AML-193 (cell line): ENCODE data around the gene OLFML2A.

Experiments
- DNase-seq, 2 experiments: peaks; one replicate each; lab custom pipeline; 2025; lab: John Stamatoyannopoulos, UW

Gene OLFML2A

GRCh38 chr9:124797343-124798103, 20.6 kb downstream of the OLFML2A start:
- DNase-seq, result no peak

DNA sequence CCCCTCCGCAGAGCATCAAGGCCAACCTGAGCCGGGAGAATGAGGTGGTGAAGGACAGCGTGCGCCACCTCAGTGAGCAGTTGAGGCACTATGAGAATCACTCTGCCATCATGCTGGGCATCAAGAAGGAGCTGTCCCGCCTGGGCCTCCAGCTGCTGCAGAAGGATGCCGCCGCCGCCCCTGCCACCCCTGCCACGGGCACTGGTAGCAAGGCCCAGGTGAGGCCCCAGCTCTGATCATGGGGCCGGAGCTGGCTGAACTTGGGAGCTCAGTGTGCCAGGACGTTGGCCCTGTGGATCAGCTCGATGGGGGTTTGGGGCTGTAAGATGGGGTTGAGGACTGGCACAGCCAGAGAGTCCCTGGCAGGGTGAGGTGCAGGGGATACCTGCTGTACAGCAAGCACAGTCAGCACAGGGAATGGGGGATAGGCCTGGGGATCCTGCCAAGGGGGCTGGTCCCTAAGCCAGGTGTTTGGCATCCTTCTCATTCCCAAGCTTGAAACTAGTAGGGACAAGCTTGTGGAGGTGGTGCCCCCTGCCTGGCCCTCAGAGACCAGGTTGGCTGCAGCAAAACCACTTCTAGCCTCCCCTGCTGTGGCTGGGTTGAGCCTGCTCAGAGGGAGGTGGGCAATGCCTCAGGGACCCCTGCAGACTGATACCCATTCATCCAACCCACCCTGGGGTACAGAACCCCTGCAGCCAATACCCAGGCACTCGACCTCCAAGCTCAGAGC, 22.5 kb downstream of the OLFML2A start:
- DNase-seq, result no peak

DNA sequence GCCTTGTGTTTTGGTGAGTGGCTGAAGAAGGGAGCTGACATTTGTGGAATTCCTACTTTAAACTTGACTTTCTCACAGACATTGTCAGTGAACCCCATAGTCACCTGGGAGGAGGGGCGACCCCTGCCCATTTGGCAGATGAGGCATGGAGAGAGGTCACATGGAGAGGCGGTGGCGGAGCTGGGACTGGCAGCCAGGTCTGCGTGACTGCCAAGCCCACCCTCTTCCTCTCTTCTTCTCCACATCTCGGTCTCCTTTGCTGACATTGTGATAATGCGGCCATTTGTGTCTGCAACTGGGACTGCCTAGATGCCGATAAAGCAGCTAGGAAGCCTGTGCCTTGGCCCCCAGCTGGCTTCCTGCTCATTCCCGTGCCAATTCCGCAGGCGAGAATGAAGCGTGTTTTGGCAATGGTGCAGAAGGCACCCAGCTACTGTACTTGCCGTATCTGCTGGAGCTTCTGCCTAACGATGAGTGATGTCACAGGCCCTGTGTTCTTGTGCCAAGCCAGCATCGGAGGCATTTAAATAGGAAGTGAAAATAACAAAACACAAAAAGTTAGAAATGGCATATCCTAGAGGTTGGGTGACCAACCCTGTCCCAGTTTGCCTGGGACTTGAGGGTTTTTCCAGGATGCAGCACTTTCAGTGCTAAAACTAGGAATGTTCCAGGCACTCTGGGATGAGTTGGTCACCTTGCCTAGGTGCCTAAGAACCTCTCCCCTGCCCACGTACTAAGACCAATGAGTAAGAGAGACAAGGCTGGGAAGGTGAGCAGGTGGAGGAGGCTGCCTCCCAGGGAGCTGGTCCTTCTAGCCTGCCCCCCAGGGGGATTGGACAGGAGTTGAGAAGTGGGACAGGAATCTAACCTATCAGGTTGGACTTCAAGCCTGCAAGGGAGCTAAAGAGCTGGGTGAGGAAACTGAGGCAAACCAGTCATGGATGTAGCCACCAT, 23.6 kb downstream of the OLFML2A start:
- DNase-seq, result no peak

DNA sequence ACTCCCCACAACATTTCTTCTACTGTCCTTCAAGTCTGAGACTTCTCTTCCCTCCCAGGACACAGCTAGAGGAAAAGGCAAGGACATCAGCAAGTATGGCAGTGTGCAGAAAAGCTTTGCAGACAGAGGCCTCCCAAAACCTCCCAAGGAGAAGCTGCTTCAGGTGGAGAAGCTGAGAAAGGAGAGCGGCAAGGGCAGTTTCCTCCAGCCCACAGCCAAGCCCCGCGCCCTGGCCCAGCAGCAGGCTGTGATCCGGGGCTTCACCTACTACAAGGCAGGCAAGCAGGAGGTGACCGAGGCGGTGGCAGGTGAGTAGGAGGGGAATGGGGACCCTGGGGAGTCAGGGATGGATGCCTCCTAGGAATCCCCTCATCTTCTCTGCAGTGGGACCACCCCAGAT, 24.4 kb downstream of the OLFML2A start:
- no peak for DNase-seq

- no peak for DNase-seq
Observed at GRCh38 chr9:124802426-124802825, 25.5 kb downstream of the OLFML2A start.

GRCh38 chr9:124803911-124804310, 27.0 kb downstream of the OLFML2A start:
- DNase-seq, result no peak

DNA sequence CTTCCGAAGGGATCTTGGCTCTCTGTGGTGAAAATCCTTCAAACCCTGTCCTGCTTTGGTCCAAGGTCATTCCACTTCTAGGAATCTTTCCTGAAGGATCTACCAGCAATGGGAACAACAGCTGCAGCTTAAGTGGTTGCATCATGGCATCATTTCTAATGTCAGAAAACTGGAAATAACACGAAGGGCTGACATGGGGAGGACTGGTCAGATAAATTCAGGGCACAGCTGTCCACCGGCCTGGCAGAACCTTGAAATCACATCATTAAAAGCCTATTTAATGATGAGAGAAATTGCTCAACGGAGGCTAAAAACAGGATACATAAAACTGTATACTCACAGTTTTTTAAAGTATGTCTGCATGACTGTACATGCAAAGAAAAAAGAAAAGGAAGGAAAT, 28.3 kb downstream of the OLFML2A start:
- no peak for DNase-seq

DNA sequence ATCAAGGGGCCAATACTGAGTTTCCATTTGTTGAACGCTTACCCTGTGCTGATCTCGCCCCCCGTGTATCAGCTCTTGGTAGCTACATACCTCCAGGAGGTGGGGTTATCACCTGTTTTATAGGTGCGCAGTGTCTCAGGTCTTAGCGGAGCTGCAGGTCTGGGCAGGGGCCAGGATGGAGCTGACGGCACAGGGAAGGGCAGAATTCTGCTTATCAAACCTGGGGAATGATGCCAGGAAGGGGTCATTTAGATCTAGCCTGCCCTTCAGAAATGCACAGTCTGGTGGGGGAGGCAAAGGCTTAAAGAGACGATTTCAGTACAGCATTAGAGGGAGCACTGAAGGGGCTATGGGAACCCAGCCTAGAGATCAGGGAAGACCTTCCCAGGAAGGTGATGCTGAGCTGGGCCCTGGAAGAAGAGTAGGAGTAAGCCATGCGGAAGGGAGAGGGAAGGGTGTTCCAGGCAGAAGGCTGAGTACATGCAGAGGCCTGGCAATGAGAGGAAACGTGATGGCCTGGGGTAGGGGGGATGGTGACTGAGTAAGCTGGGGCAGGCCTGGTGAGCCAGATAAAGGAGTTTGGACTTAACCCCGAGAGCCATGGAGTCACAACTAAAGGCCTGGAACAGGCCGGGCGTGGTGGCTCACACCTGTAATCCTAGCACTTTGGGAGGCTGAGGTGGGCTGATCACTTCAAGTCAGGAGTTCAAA, 31.5 kb downstream of the OLFML2A start:
- DNase-seq, result no peak

DNA sequence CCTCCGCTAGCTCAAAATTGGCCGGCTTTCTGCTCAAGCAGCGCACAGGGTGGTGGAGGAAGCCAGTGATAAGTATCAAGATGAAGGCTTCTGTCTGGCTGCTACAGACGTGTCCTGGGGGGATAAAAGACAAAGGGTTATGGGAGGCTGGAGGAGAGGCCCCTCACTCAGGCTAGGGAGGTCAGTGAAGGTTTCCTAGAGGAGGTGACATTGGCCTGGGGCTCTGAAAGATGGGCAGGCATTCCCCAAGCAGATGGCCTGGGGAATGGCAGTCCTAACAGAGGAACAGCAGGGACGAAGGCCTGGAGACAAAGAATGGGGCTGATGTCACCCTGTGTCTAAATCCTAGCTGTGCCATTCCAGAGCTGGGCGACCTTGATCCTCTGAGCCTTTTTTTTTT, 32.3 kb downstream of the OLFML2A start:
- no peak for DNase-seq

DNA sequence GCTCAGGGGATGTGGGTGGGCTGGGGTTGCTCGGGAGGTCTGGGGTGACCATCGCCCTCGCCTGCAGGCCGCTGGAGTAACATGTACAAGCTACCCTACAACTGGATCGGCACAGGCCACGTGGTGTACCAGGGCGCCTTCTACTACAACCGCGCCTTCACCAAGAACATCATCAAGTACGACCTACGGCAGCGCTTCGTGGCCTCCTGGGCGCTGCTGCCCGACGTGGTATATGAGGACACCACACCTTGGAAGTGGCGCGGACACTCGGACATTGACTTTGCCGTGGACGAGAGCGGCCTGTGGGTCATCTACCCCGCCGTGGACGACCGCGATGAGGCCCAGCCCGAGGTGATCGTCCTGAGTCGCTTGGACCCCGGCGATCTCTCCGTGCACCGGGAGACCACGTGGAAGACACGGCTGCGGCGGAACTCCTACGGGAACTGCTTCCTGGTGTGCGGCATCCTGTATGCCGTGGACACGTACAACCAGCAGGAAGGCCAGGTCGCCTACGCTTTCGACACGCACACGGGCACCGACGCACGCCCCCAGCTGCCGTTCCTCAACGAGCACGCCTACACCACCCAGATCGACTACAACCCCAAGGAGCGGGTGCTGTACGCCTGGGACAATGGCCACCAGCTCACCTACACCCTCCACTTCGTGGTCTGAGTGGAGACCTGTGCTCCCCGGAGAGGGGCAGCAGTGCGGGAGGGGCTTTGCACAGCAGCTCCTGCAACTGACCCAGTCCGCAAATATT, 33.0 kb downstream of the OLFML2A start:
- no peak for DNase-seq

DNA sequence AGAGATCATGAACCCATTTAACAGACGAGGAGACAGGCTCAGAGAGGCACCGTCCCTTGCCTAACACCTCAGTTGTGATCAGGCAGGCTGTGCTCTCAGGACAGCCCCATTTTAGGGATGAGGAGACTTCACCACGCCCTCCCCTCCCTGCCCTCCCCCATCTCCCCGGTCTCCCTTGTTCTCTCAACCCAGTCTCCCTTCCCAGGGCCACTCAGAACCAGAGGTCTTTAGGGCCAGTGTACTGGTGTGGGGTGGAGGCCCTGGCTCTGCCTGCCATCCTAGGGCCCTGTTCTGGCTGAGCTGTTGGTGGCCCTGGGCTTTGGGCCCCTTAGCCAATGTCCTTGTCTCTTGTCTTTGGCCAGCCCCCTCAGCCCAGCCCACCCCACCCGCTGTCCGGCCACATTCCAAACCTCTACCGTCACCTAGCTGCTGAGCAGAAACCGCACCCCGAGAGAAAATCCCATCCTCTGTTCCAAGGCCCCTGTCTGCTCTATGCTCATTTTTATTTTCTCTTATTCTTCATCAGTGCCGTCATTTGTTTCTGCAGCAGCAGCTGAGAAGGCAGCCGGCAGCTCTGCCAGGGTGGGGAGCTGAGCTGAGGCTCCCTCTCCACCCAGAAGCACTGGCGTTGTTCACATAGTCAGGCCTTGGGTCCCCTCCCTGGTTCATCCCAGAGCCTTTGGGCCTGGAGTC, 33.9 kb downstream of the OLFML2A start:
- no peak for DNase-seq

- DNase-seq, result no peak
Observed at GRCh38 chr9:124812441-124812876, 35.5 kb downstream of the OLFML2A start.

DNA sequence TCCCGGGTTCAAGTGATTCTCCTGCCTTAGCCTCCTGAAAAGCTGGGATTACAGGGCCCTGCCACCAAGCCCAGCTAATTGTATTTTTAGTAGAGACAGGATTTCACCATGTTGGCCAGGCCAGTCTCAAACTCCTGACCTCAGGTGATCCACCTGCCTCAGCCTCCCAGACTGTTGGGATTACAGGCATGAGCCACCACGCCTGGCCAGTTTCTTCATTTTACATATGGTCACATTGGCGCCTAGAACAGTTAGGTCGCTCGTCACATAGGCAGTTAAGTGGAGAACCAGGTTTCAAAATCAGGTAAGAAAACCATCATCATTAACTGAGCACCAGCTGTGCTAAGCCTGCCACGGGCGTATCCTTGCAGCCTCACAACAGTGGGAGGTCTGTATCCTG, 36.1 kb downstream of the OLFML2A start:
- no peak for DNase-seq

GRCh38 chr9:124813501-124814163, 36.7 kb downstream of the OLFML2A start:
- no peak for DNase-seq

- DNase-seq, result no peak
Observed at GRCh38 chr9:124814164-124814535, 37.2 kb downstream of the OLFML2A start.

DNA sequence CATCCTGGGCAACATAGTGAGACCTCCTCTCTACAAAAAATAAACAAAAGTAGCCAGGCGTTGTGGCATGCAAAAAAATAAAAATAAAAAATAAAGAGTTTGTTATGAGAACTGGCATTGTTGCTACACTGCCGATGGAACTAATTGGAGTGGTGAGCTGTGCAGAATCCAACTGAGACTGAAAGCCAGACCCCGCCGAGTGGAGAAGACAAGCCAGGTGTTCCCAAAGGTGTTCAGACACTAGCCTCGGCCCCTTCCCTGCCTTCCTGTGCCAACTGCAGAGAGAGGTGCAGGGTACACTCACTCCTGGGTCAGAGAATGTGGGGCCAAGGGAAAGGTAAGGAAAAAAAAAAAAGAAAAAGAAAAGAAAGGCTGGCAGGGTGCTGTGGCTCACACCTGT, 38.7 kb downstream of the OLFML2A start:
- no peak for DNase-seq

DNA sequence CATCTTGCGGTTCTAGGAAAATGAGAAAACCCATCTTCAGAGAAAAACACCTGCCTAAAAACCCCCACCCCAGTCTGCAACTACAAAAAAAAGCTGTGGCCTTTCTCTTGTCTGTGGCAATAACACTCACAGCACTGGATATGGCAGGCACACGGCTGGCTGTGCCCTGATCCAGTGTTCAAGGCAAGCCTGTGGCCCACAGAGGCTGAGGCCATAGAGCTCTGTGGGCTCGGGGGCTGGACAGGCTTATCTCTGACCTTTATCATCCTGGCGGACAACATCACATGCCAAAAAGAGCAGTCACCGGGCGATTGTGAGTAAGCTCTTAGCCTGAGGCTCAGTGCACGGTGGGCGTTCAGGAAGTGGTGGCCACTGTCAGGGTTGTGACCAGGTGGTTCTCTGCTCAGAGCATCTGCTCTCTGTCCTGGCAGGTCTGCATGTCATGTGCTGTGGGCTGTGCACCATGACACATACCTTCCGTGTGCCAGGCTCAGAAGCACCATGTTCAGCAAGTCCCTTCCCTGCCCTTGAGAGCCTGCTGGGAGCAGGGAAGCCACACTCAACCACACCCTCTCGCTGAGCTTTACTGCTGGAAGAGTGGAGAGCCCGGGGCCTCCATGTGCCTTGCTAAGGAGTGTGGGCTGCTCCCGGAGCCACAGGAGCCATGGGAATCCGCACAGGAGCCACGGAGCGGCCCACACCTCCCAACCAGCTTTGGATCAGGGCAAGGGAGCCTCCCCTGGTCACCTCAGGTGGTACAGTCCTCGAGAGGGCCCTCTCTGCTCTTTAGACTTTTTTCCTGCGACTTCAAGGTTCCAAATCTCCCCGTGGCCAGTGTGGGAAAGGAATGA, 41.7 kb downstream of the OLFML2A start:
- DNase-seq, result no peak

DNA sequence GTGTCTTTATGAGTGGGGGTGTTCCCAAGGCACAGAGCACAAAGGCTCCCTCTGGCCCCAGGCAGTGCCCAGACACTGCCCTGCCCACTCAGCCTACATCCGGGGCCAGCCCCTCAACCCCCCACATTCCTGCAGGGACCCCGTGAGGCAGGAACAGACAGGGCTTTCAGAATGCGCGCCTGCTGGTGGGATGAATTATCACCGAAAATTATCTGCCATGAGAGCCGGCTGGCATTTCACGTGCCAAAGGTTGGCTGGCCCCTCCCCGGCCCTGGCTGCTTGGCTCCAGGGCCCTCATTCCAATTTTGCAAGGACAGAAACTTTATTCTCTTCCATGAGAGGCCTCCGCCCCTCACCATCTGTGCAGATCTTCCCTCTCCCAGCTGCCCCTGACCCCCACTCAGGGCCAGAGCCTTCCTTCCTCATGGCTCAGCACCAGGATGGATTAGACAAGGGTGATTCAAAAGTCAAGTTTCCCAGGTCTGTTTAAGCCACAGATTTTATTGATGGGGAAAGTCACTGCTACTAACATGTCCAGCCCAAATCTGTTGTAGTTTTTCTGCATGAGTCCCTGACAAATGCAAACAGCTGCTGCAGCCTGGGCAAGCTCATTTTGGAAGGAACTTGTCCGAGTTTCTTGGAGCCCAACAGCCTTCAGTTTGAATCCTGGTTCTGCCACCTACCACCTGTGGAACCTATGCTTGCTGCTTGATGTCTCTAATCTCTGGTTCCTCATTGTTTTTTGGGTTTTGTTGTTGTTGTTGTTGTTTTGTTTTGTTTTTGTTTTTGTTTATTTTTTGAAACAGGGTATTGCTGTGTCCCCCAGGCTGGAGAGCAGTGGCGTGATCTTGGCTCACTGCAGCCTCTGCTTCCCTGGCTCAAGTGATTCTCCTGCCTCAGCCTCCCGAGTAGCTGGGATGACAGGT, 44.0 kb downstream of the OLFML2A start:
- no peak for DNase-seq
